Activated CD4-positive, alpha-beta T cell treated with anti-CD3 and anti-CD28 coated beads for 4 hours (primary cell): ENCODE measurements around the gene PKDCC.

Source experiments
- DNase-seq, 2 donors: peaks; one replicate each; pipeline ENCODE4 v3.0.0-alpha.2; 2020

PKDCC gene

GRCh38 chr2:42047488-42048298 is at the start of gene PKDCC:
Gene PKDCC, plus strand, starts transcription at chr2:42048021. Its CDS starts 179 bp downstream, at chr2:42048200.
- DNase-seq = peak; percentile 7 to 14

- no peak for DNase-seq
These were observed 49.4 kb upstream of the PKDCC start for GRCh38 chr2:41998186-41999127.

GRCh38 chr2:41999128-41999480 is 48.7 kb upstream of the PKDCC start:
- no peak for DNase-seq

- no peak for DNase-seq
These were observed 48.1 kb upstream of the PKDCC start for GRCh38 chr2:41999592-42000281.

GRCh38 chr2:42001711-42002201 is 46.1 kb upstream of the PKDCC start:
- DNase-seq = no peak

- no peak for DNase-seq
These were observed 40.3 kb upstream of the PKDCC start for GRCh38 chr2:42007551-42007950.

- no peak for DNase-seq
These were observed 39.4 kb upstream of the PKDCC start for GRCh38 chr2:42008241-42008921.

- DNase-seq = no peak
These were observed 37.9 kb upstream of the PKDCC start for GRCh38 chr2:42009657-42010580.

- DNase-seq = no peak
These were observed 37.0 kb upstream of the PKDCC start for GRCh38 chr2:42010743-42011298.

- no peak for DNase-seq
These were observed 35.7 kb upstream of the PKDCC start for GRCh38 chr2:42012137-42012536.

GRCh38 chr2:42012651-42013050 is 35.2 kb upstream of the PKDCC start:
- DNase-seq = no peak

- no peak for DNase-seq
These were observed 34.4 kb upstream of the PKDCC start for GRCh38 chr2:42013409-42013808.

- DNase-seq = no peak
These were observed 26.4 kb upstream of the PKDCC start for GRCh38 chr2:42021464-42021863.

GRCh38 chr2:42025151-42025582 is 22.7 kb upstream of the PKDCC start:
- no peak for DNase-seq

- DNase-seq = no peak
These were observed 21.5 kb upstream of the PKDCC start for GRCh38 chr2:42026272-42026671.

GRCh38 chr2:42028571-42029148 is 19.2 kb upstream of the PKDCC start:
- no peak for DNase-seq

- no peak for DNase-seq
These were observed 18.6 kb upstream of the PKDCC start for GRCh38 chr2:42029171-42029570.

- no peak for DNase-seq
These were observed 18.1 kb upstream of the PKDCC start for GRCh38 chr2:42029639-42030199.

GRCh38 chr2:42030200-42030759 is 17.5 kb upstream of the PKDCC start:
- no peak for DNase-seq

- DNase-seq = no peak
These were observed 17.0 kb upstream of the PKDCC start for GRCh38 chr2:42030829-42031228.
